Small intestine (tissue), 7 donors: ENCODE measurements around the gene MSH5. TPM values are rescaled to one million over a fixed set of nuclear protein-coding genes. Genes with fewer than 3 reads are reported as not detected.

ENCODE experiments used
- DNase-seq, 2 donors: peaks; one replicate each; pipeline versions ENCODE4 v3.0.0 to v3.0.0-alpha.2; 2013
- FAIRE-seq: peaks from 2 replicates; lab custom pipeline; 2012; peaks lifted over from hg19 to GRCh38; lab: Jason Lieb, UNC
- H3K27ac ChIP-seq, 3 donors: one replicate each; pipeline ENCODE4 v1.5.1; 2013; ENCODE audit warnings: low read length in 2 of 3, mild to moderate bottlenecking in 2 of 3, control low read depth in 1 of 3, inconsistent platforms in 1 of 3, low read depth in 1 of 3, moderate library complexity in 1 of 3
- H3K27me3 ChIP-seq, 3 donors: one replicate each; pipeline ENCODE4 v1.6.1; 2013; ENCODE audit warnings: low read length in 3 of 3, inconsistent platforms in 1 of 3; ENCODE audit not compliant: control insufficient read depth in 3 of 3, insufficient read depth in 3 of 3
- H3K36me3 ChIP-seq, 3 donors: one replicate each; pipeline ENCODE4 v1.6.1; 2013; ENCODE audit warnings: low read length in 3 of 3, inconsistent platforms in 1 of 3, low read depth in 1 of 3, mild to moderate bottlenecking in 1 of 3, moderate library complexity in 1 of 3; ENCODE audit not compliant: control insufficient read depth in 3 of 3, insufficient read depth in 2 of 3
- H3K4me1 ChIP-seq, 3 donors: one replicate each; pipeline ENCODE4 v1.6.1; 2013; ENCODE audit warnings: low read length in 2 of 3, inconsistent platforms in 1 of 3, low read depth in 1 of 3, mild to moderate bottlenecking in 1 of 3, moderate library complexity in 1 of 3; ENCODE audit not compliant: control insufficient read depth in 3 of 3, insufficient read depth in 2 of 3
- H3K4me3 ChIP-seq, 3 donors: one replicate each; pipeline ENCODE4 v1.5.1; 2013; ENCODE audit warnings: low read length in 3 of 3, control low read depth in 1 of 3, inconsistent platforms in 1 of 3, low read depth in 1 of 3, mild to moderate bottlenecking in 1 of 3, moderate library complexity in 1 of 3
- H3K9me3 ChIP-seq, 2 donors: one replicate each; pipeline ENCODE4 v1.6.1; 2013; ENCODE audit warnings: low read depth in 1 of 2, low read length in 1 of 2; ENCODE audit not compliant: control insufficient read depth in 2 of 2, insufficient read depth in 1 of 2
- WGBS, 3 donors: extraction: QIAGEN DNeasy Blood & Tissue Kit; methylation state at CpG; one replicate each; pipeline ENCODE4 v1.1.7; 2013; 5-methylcytosine and 5-hydroxymethylcytosine counted together
- polyA plus RNA-seq, 4 donors: library from polyadenylated mRNA; stranded (reverse) in 3 of 4; unstranded in 1 of 4; fragments of 200-250 nt in 3 of 4; fragments of 120-200 nt in 1 of 4; gene quantifications; one replicate each; pipeline versions ENCODE4 v1.2.1 to v1.2.3, GENCODE V29; 2013
- donor health status: healthy with polysubstance abuse.
- donor health status: control.
- donor health status: control.
- donor health status: Bipolar disorder and iron deficiency.
- donor health status: healthy.

The MSH5 gene
- polyA plus RNA-seq, 4 donors = 1.6 to 53.1 (median 9.2) TPM

DNA sequence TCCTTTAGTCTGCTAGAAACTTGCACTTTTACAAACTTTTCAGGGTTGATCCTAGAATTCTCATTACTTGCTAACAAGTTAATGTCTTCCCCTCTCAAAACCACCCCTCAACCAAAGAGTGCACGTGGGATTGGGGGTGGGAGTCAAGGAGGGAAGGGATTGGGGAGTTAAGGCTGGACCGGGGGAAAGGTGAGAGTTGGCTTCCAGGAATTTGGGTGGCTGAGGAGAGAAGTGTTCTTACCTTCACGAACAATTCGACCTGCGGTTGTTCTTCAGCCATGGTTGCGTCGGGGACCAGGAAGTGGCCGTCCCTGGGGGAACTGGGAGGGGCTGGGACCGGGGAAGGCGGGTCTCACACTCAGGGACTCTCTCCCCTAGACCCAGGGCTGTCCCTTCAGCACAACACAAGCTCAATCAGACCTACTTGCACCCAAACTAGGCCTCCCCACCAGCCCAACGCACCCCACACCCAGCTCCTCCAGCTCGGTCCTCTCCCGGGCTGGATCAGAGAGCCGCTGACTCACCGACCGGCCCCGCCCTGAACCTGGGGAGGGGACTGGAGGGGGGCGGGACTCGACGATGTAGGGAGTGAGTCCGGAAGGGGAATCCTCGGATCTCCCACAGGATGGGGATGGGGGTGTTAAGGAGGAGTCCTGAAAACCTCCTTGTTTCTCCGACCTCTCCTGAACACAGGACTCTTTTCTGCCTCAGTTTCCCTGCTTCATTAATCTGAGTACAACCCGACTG, 3.6 kb upstream of the MSH5 start, which contains the start of gene CLIC1:
CLIC1 (minus strand) TSS at position 510 of the 747 bp plus-strand sequence; CDS start at position 280, 230 bp downstream.
- peaks cover 3 to 60% (median 12%) of the 10 kb centered on the region in 3 donors for H3K4me1 ChIP-seq
- no peak for FAIRE-seq

DNA sequence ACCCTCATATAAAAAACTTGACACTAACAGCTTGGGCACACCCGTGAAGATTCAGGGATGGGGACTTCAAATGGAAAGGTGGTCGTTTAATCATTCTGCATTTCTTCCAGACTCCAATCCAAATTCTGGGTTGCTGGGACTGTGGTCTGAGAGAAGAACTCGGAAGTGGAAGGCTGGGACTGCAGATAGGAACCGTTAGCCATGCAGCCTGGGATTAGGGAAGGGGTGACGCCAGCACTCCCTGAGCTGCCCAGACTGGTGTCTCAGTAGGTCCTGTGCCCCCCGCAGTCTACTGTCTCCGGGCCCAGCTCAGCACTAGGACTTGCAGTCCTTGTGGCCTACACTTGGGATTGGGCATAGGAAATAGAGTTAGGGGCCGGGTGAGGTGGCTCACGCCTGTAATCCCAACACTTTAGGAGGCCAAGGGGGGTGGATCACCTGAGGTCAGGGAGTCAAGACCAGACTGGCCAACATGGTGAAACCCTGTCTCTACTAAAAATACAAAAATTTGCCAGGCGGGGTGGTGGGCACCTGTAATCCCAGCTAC, 3.0 kb upstream of the MSH5 start:
- 14 to 28% (median 24%) methylated on average over 10 of the region's 10 CpGs for WGBS, 3 donors
- Histone ChIP-seq H3K4me3 (peak overlapping the region in 2 of 3 donors; percentile 72 to 79), H3K4me1 (peaks cover 3 to 57% (median 12%) of the 10 kb centered on the region in 3 donors), H3K9me3 (no peaks in the 10 kb centered on the region), H3K27ac (peak overlapping the region; percentile 92 to 98 (median 97)), H3K36me3 (peaks cover 6 to 42% (median 7%) of the 10 kb centered on the region in 3 donors), H3K27me3 (no peaks in the 10 kb centered on the region)
- DNase-seq (peak in 1 of 2 donors; percentile 53), FAIRE-seq (no peak)

More for the DNA sequence above, 3.6 kb upstream of the MSH5 start, which contains the start of gene CLIC1:
- H3K4me3 ChIP-seq = peak within 1 kb of the TSS; percentile 63 to 79 (median 72)
- H3K27me3 ChIP-seq = no peaks in the 10 kb centered on the region
- H3K27ac ChIP-seq = peak within 1 kb of the TSS; percentile 94 to 98 (median 97)
- DNase-seq = peak; percentile 94 to 95
- H3K36me3 ChIP-seq = peaks cover 11 to 40% (median 11%) of the 10 kb centered on the region in 3 donors
- 0 to 1% (median 1%) methylated on average over 17 to 24 of the region's 24 CpGs for WGBS, 3 donors
- no peaks in the 10 kb centered on the region for H3K9me3 ChIP-seq

DNA sequence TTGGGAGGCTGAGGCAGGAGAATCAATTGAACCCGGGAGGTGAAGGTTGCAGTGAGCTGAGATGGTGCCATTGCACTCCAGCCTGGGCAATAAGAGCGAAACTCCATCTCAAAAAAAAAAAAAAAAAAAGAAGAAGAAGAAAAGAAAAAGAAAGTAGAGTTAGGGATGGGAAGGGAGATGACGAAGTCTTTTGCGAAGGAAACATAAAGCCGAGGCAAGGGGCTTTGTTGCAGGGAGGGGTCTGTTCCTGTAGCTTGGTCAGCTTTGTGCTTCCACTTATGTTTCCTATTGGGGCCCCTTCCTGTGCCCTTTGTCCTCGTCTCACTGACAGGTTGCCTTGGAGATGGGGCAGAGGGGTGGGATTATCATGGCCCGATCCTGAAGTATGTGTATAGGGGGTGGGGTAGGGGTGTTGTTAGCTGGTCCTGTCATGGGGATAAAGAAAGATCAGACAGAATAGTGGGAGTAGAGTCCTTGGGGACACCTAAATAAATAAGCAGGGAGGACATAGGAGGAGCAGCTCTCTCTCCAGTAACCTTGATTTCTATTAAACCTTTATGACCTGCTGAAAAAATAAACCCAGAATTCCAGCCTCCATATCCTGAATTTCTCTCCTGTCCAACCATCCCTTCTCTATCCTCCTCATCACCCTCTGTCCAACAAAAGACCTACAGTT, 2.4 kb upstream of the MSH5 start:
- H3K4me3 ChIP-seq = peak overlapping the region in 1 of 3 donors; percentile 7
- WGBS, 3 donors = 3 to 30% (median 24%) methylated on average over 7 of the region's 7 CpGs
- peaks cover 3 to 53% (median 12%) of the 10 kb centered on the region in 3 donors for H3K4me1 ChIP-seq
- no peaks in the 10 kb centered on the region for H3K9me3 ChIP-seq
- FAIRE-seq = no peak
- H3K27ac ChIP-seq = peak overlapping the region; percentile 94 to 98 (median 97)
- peak; percentile 60 to 95 for DNase-seq
- peaks cover 3 to 43% (median 4%) of the 10 kb centered on the region in 3 donors for H3K36me3 ChIP-seq
- no peaks in the 10 kb centered on the region for H3K27me3 ChIP-seq

DNA sequence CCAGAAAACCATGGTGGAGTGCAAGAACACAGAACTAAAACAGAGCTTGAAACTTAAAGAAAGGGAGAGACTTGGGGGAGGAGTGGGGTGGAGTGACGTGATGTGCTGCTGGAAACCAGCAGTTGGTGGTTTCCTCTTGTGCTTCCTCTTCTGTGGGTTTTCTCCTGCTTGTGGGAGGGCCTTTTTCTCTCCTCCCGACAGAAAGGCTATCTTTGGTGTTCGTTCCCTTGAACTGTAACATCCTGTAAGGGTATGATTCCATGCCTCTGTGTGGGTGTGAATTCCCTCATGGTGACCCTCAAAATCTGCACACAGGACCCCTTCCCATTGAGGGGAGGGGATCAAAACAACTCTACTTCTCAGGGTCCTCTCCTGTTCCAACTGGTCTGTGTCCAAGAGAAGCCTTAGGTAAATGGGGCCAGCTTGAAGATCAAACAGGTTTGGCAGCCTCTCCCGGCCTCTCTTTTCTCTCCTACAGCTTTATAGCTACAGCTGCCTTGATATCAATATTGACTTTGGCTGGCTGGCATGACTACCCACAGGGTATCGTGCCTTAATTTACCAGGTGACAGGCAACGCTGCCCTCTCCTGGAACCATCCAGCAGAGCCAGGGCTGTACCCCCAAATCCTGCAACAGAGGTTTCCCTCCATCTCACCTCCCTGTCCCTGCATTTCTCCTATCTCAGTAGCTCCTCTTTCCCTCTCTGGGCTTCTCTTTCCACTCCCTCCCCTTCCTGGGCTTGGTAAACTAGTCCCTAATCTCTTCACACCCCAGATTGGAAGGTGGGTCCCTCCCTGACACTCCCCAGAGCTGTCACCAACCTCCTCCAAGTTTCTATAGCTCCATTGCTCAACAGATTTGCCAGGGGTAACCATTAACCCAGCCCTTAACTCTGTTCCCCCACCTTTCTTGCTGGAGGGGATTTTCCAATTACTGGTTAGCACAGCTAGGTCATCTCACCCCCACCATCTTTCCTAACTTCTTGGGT, 1.5 kb upstream of the MSH5 start:
- FAIRE-seq (no peak), DNase-seq (peak; percentile 95 to 96)
- peaks cover 0 to 35% (median 2%) of the 10 kb centered on the region in 3 donors for H3K36me3 ChIP-seq
- no peaks in the 10 kb centered on the region for H3K27me3 ChIP-seq
- WGBS, 3 donors = 1 to 11% (median 5%) methylated on average over 6 of the region's 6 CpGs
- H3K4me1 ChIP-seq = peaks cover 3 to 53% (median 12%) of the 10 kb centered on the region in 3 donors
- peak overlapping the region in 1 of 3 donors; percentile 7 for H3K4me3 ChIP-seq
- peak overlapping the region; percentile 94 to 98 (median 97) for H3K27ac ChIP-seq
- no peaks in the 10 kb centered on the region for H3K9me3 ChIP-seq

DNA sequence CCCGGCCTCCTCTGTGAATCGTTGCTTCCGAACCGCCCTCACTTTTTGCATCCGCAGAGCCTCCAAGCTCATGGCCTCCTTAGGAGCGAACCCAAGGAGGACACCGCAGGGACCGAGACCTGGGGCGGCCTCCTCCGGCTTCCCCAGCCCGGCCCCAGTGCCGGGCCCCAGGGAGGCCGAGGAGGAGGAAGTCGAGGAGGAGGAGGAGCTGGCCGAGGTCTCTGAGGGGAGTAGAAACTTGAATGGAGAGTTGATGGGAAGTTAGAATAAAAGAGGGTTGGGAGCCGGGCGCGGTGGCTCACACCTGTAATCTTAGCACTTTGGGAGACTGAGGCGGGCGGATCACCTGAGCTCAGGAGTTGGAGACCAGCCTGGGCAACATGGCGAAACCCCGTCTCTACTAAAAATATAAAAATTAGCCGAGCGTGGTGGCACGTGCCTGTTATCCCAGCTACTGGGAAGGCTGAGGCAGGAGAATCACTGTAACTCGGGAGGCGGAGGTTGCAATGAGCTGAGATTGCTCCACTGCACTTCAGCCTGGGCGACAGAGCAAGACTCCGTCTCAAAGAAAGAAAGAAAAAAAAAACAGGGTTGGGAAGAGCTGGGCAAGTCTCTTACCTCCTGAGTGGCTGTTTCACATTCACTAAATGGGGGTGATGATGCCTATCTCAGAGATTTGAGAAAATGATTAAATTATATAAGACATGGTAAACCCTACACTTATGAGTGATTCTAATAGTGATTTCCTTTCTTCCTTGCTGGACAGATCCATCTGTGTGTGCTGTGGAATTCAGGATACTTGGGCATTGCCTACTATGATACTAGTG, 805 bp downstream of the MSH5 start:
- H3K27me3 ChIP-seq = no peaks in the 10 kb centered on the region
- peaks cover 0 to 20% (median 0%) of the 10 kb centered on the region in 3 donors for H3K36me3 ChIP-seq
- no peaks in the 10 kb centered on the region for H3K9me3 ChIP-seq
- H3K27ac ChIP-seq = peak overlapping the region; percentile 81 to 98 (median 90)
- H3K4me3 ChIP-seq = peak overlapping the region; percentile 60 to 78 (median 74)
- no peak for FAIRE-seq
- 3 to 9% (median 8%) methylated on average over 29 of the region's 29 CpGs for WGBS, 3 donors
- DNase-seq = peak in 1 of 2 donors; percentile 48
- peaks cover 3 to 41% (median 10%) of the 10 kb centered on the region in 3 donors for H3K4me1 ChIP-seq

DNA sequence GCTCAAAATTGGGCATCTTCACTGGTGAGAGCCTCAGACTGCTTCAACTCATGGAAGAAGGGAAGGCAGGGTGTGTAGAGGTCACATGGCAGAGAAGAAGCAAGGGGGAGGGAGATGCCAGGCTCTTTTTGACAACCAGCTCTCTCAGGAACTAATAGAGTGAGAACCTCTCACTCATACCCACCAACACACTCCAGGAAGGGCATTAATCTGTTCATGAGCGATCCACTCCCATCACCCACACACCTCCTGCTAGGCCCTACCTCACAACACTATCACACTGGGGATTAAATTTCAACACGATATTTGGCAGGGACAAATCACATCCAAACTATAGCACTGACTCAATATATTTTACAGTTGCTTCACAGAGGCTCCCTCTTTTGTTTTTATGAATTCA, 2.0 kb downstream of the MSH5 start:
- DNase-seq (no peak), FAIRE-seq (no peak)
- H3K9me3 ChIP-seq = no peaks in the 10 kb centered on the region
- peaks cover 0 to 27% (median 0%) of the 10 kb centered on the region in 3 donors for H3K36me3 ChIP-seq
- H3K4me3 ChIP-seq = no peak overlapping the region
- WGBS, 3 donors = 66 to 85% (median 78%) methylated on average over 2 of the region's 2 CpGs
- H3K27me3 ChIP-seq = no peaks in the 10 kb centered on the region
- H3K4me1 ChIP-seq = peaks cover 3 to 38% (median 8%) of the 10 kb centered on the region in 3 donors
- H3K27ac ChIP-seq = no peak overlapping the region

DNA sequence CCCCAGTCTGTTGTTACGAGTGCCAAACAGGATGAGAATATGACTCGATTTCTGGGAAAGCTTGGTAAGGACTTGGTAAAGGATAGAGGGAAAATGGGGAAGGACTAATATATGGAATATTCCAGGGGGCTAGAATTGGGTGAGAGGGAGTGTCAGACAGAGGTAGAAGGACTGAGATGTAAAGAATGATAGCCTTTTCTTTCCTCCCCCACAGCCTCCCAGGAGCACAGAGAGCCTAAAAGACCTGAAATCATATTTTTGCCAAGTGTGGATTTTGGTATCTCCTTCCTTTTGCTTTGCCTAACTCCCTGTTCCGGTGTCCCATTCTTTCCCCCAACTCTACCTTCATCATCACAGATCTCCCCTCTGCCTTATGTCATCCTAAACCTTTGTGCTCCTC, 3.1 kb downstream of the MSH5 start:
- Histone ChIP-seq H3K27me3 (no peaks in the 10 kb centered on the region), H3K4me3 (no peak overlapping the region), H3K36me3 (peaks cover 0 to 36% (median 2%) of the 10 kb centered on the region in 3 donors), H3K9me3 (no peaks in the 10 kb centered on the region), H3K4me1 (peaks cover 2 to 28% (median 3%) of the 10 kb centered on the region in 3 donors), H3K27ac (no peak overlapping the region)
- FAIRE-seq = no peak
- WGBS, 3 donors = 91 to 96% (median 92%) methylated on average over 3 of the region's 3 CpGs
- DNase-seq = no peak
